A549 (cell line): ENCODE measurements around the gene SPSB2. TPM values are rescaled to one million over a fixed set of nuclear protein-coding genes. Genes with fewer than 3 reads are reported as not detected.

Experiments
- ATAC-seq, 2 experiments: fragments of 200-7000 bp in 1 of 2; fragments of >200 bp in 1 of 2; cut with Nextera tagmentation in 1 of 2; cut with Tn5 transposase in 1 of 2; 3 replicates each; pipeline versions ENCODE4 v1.8.0 to v1.9.1; 2018 to 2020; ENCODE audit warnings: mild to moderate bottlenecking in 1 of 2, moderate library complexity in 1 of 2
- CTCF ChIA-PET: fragments of 300-600 bp; sonication (Branson Sonifier 250); formaldehyde crosslinking; extraction: SDS; loops from one replicate; lab custom pipeline; 2021; ENCODE audit warnings: antibody characterized with exemption, inconsistent platforms; lab: Yijun Ruan, JAX
- POLR2A ChIA-PET: fragments of 350-600 bp; formaldehyde crosslinking; extraction: SDS; loops from one replicate; lab custom pipeline; 2021; ENCODE audit warnings: antibody characterized with exemption, inconsistent platforms; lab: Yijun Ruan, JAX
- DNase-seq, 2 experiments: peaks; one replicate each; pipeline versions ENCODE4 v3.0.0 to v3.0.0-alpha.2; 2011 to 2016; ENCODE audit warnings: low read depth in 1 of 2, low spot score in 1 of 2
- FAIRE-seq: peaks from 2 replicates; lab custom pipeline; 2011; peaks lifted over from hg19 to GRCh38; lab: Jason Lieb, UNC
- H3K27ac ChIP-seq, 2 experiments: fragments of >200 bp; sonication (Bioruptor Twin); formaldehyde crosslinking; 3 replicates each; pipeline ENCODE4 v1.5.1; 2016 to 2017
- H3K4me1 ChIP-seq: fragments of >200 bp; sonication (Bioruptor Twin); formaldehyde crosslinking; 3 replicates; pipeline ENCODE4 v1.6.1; 2016
- H3K4me2 ChIP-seq: fragments of >200 bp; sonication (Bioruptor Twin); formaldehyde crosslinking; 3 replicates; pipeline ENCODE4 v1.6.1; 2016
- H3K4me3 ChIP-seq: fragments of >200 bp; sonication (Bioruptor Twin); formaldehyde crosslinking; 3 replicates; pipeline ENCODE4 v1.5.1; 2016
- H3K9me3 ChIP-seq: fragments of >200 bp; sonication (Bioruptor Twin); formaldehyde crosslinking; 3 replicates; pipeline ENCODE4 v1.6.1; 2016
- CBX2 ChIP-seq: fragments of 200-600 bp; sonication (generic); IDR thresholded peaks from 2 replicates; pipeline ENCODE4 v1.6.1; 2016; ENCODE audit warnings: low read depth, mild to moderate bottlenecking, borderline replicate concordance
- CBX8 ChIP-seq: fragments of 200-600 bp; sonication (generic); IDR thresholded peaks from 2 replicates; pipeline ENCODE4 v1.6.1; 2016
- CTCF ChIP-seq: fragments of >200 bp; sonication (Bioruptor Twin); formaldehyde crosslinking; IDR thresholded peaks from 3 replicates; pipeline ENCODE4 v1.5.1; 2016
- EHF ChIP-seq: fragments of 250-450 bp; sonication (Bioruptor Pico); IDR thresholded peaks from 2 replicates; pipeline ENCODE4 v1.5.0; 2020; ENCODE audit warnings: mild to moderate bottlenecking
- EHMT2 ChIP-seq: fragments of 200-600 bp; sonication (generic); IDR thresholded peaks from 2 replicates; pipeline ENCODE4 v1.6.1; 2016; ENCODE audit warnings: antibody characterized with exemption, low read depth, mild to moderate bottlenecking, moderate library complexity
- ESRRA ChIP-seq: fragments of 150-350 bp; IDR thresholded peaks from 2 replicates; pipeline ENCODE4 v1.6.1; 2014; ENCODE audit warnings: mild to moderate bottlenecking, low read length, borderline replicate concordance
- FOSL2 ChIP-seq, 2 experiments: fragments of 450-650 bp in 1 of 2; fragments of >200 bp in 1 of 2; sonication (Bioruptor Twin) in 1 of 2; formaldehyde crosslinking; IDR thresholded peaks; 2 replicates each; pipeline versions ENCODE4 v1.5.0 to v1.6.1; 2016 to 2020; ENCODE audit warnings: mild to moderate bottlenecking in 1 of 2, moderate library complexity in 1 of 2
- GATA3 ChIP-seq: IDR thresholded peaks from 2 replicates; pipeline ENCODE4 v1.6.1; 2012; ENCODE audit warnings: borderline replicate concordance
- HDAC2 ChIP-seq: fragments of 200-600 bp; sonication (generic); IDR thresholded peaks from 2 replicates; pipeline ENCODE4 v1.6.1; 2016
- HEYL ChIP-seq: fragments of 250-450 bp; sonication (Bioruptor Pico); IDR thresholded peaks from 2 replicates; pipeline ENCODE4 v1.8.0; 2021; ENCODE audit warnings: mild to moderate bottlenecking, moderate library complexity
- HOXA7 ChIP-seq: fragments of 250-450 bp; sonication (Bioruptor Pico); IDR thresholded peaks from 2 replicates; pipeline ENCODE4 v1.5.0; 2020; ENCODE audit warnings: mild to moderate bottlenecking, moderate library complexity
- KDM1A ChIP-seq: fragments of 200-600 bp; sonication (generic); IDR thresholded peaks from 2 replicates; pipeline ENCODE4 v1.6.1; 2016; ENCODE audit warnings: low read depth, mild to moderate bottlenecking
- MYC ChIP-seq: IDR thresholded peaks from 2 replicates; pipeline ENCODE4 v1.6.1; 2012; ENCODE audit warnings: mild to moderate bottlenecking, inconsistent platforms, low read length, improper control_type of control experiment, borderline replicate concordance
- NPAS2 ChIP-seq: fragments of 250-450 bp; sonication (Bioruptor Pico); IDR thresholded peaks from 2 replicates; pipeline ENCODE4 v1.8.0; 2022; ENCODE audit warnings: mild to moderate bottlenecking, moderate library complexity, borderline replicate concordance
- NR3C1 ChIP-seq: fragments of >200 bp; sonication (Bioruptor Twin); formaldehyde crosslinking; IDR thresholded peaks from 3 replicates; pipeline ENCODE4 v1.6.1; 2017
- POLR2A ChIP-seq: IDR thresholded peaks from 2 replicates; pipeline ENCODE4 v1.6.1; 2012; ENCODE audit warnings: mild to moderate bottlenecking, low read length
- RARB ChIP-seq: fragments of 250-450 bp; sonication (Bioruptor Pico); IDR thresholded peaks from 2 replicates; pipeline ENCODE4 v1.8.0; 2021; ENCODE audit warnings: mild to moderate bottlenecking, moderate library complexity
- RNF2 ChIP-seq: fragments of 200-600 bp; sonication (generic); IDR thresholded peaks from 2 replicates; pipeline ENCODE4 v1.6.1; 2016; ENCODE audit warnings: low read depth, mild to moderate bottlenecking, antibody characterized with exemption, moderate library complexity, borderline replicate concordance
- USF2 ChIP-seq: fragments of 450-650 bp; IDR thresholded peaks from 2 replicates; pipeline ENCODE4 v1.6.1; 2014; ENCODE audit warnings: antibody characterized with exemption
- WGBS: methylation state at CpG from one replicate; pipeline ENCODE4 v1.1.6; 2017; ENCODE audit errors: missing lambda C conversion rate; 5-methylcytosine and 5-hydroxymethylcytosine counted together
- polyA plus RNA-seq, 4 experiments: library from polyadenylated mRNA; depleted of rRNA in 3 of 4; stranded (reverse); fragments of >200 nt; fragmentation: RNase III in 1 of 4; extraction: RNeasy Plus Mini Kit Qiagen cat#74134 plus additional on column Dnase treatment in 1 of 4; gene quantifications; 2 replicates in 3 of 4; 3 replicates in 1 of 4; pipeline ENCODE4 v1.2.3, GENCODE V29; 2011 to 2017
- TF ChIP-seq, protein P1 (sequence below): fragments of 250-450 bp; sonication (Bioruptor Pico); IDR thresholded peaks from 2 replicates; pipeline ENCODE4 v1.5.0; 2021; ENCODE audit warnings: mild to moderate bottlenecking, moderate library complexity, borderline replicate concordance
- TF ChIP-seq, protein P2 (sequence below): IDR thresholded peaks from 2 replicates; pipeline ENCODE4 v1.6.1; 2012; ENCODE audit warnings: low read depth, borderline replicate concordance
- TF ChIP-seq, protein P3 (sequence below): IDR thresholded peaks from 2 replicates; pipeline ENCODE4 v1.6.1; 2012
- TF ChIP-seq, protein P4 (sequence below): fragments of 250-450 bp; sonication (Bioruptor Pico); IDR thresholded peaks from 2 replicates; pipeline ENCODE4 v1.5.0; 2020; ENCODE audit warnings: low read depth, mild to moderate bottlenecking, moderate library complexity

SPSB2 gene
- polyA plus RNA-seq, 2 of the 4 experiments (the other 2 are of a cell fraction): 16.8 to 21.8 TPM

DNA sequence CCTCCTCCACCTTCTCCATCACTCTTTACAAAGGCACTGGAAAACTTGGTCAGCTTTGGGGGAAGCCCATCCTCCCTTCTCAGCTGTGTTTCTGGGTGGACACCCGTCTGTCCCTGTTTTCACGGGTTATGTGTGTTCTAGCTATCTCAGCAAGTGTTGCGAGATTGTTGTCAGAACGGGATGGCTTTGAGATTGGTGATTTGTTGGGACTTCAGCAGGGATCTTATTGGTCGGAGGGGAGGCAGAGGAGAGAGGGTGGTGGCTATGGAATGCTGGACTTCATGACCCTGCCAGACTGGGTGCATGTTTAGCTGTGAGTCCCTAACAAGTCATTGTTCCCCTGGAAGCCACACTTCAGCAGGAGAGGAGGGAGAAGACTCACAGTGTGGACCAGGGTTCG is 19.1 kb downstream of the SPSB2 start:
- Histone ChIP-seq H3K4me1 (peaks cover 23% of the 10 kb centered on the region), H3K9me3 (no peaks in the 10 kb centered on the region), H3K4me2 (peak overlapping the region; percentile 99), H3K27ac (peak overlapping the region; percentile 69 to 82; a peak in 2 of 6 replicates), H3K4me3 (no peak overlapping the region)
- no peak for DNase-seq
- 82% methylated on average over 6 of the region's 6 CpGs for WGBS
- ChIA-PET CTCF (interaction anchor here (1.0 to 10.1 kb wide), 7 partner anchors 9 to 87 kb away, joined by 3 to 117 read pairs (median 4); partner anchors contain the start of genes SPSB2 and TPI1), POLR2A (interaction anchor here (1.6 kb wide), 1 partner anchor 13 kb away, joined by 5 read pairs; the partner anchor contains the start of gene TPI1)
- no peak for FAIRE-seq
- ATAC-seq: no peak
- TF ChIP-seq KDM1A (no peak), HOXA7 (CRISPR knock-in tag) (no peak), GATA3 (no peak), MYC (no peak), CBX2 (no peak), NR3C1 (no peak), ESRRA (no peak), EHMT2 (no peak), RNF2 (no peak), NPAS2 (CRISPR knock-in tag) (no peak), POLR2A (no peak), USF2 (no peak)
- TF ChIP-seq, protein P1, sequence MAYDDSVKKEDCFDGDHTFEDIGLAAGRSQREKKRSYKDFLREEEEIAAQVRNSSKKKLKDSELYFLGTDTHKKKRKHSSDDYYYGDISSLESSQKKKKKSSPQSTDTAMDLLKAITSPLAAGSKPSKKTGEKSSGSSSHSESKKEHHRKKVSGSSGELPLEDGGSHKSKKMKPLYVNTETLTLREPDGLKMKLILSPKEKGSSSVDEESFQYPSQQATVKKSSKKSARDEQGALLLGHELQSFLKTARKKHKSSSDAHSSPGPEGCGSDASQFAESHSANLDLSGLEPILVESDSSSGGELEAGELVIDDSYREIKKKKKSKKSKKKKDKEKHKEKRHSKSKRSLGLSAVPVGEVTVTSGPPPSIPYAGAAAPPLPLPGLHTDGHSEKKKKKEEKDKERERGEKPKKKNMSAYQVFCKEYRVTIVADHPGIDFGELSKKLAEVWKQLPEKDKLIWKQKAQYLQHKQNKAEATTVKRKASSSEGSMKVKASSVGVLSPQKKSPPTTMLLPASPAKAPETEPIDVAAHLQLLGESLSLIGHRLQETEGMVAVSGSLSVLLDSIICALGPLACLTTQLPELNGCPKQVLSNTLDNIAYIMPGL (CRISPR knock-in tag): no peak
- TF ChIP-seq, protein P2, sequence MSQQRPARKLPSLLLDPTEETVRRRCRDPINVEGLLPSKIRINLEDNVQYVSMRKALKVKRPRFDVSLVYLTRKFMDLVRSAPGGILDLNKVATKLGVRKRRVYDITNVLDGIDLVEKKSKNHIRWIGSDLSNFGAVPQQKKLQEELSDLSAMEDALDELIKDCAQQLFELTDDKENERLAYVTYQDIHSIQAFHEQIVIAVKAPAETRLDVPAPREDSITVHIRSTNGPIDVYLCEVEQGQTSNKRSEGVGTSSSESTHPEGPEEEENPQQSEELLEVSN: no peak
- TF ChIP-seq, all 56 proteins: peak for 0

GRCh38 chr12:6853626-6854025 is 19.5 kb downstream of the SPSB2 start:
- no peak for FAIRE-seq
- POLR2A ChIA-PET: interaction anchor here (3.1 kb wide), 1 partner anchor 15 kb away, joined by 74 read pairs; the partner anchor contains the start of gene TPI1
- peak overlapping the region; percentile 99 for H3K4me2 ChIP-seq

More at GRCh38 chr12:6853626-6854025, 19.5 kb downstream of the SPSB2 start:
- ATAC-seq: no peak
- peak overlapping the region; percentile 69 to 82; a peak in 4 of 6 replicates for H3K27ac ChIP-seq
- DNase-seq: no peak
- H3K4me3 ChIP-seq: peak overlapping the region; percentile 50; the same call in 2 of the 3 replicates
- CTCF ChIA-PET: interaction anchor here (0.6 to 10.1 kb wide), 11 partner anchors 10 to 162 kb away, joined by 3 to 117 read pairs (median 4); partner anchors contain the start of genes MLF2, SPSB2 and TPI1
- 42% methylated on average over 1 of the region's 1 CpG for WGBS
- no peak for TF ChIP-seq FOSL2 (IDR thresholded peaks at IDR 0.05)
- TF ChIP-seq FOSL2 (CRISPR knock-in tag; IDR thresholded peaks at IDR 0.05): no peak
- no peak for TF ChIP-seq CBX8
- TF ChIP-seq CBX2: no peak
- TF ChIP-seq CTCF: no peak
- TF ChIP-seq RARB (CRISPR knock-in tag): no peak
- TF ChIP-seq HEYL (CRISPR knock-in tag): no peak
- no peak for TF ChIP-seq POLR2A
- no peak for TF ChIP-seq HDAC2
- no peak for TF ChIP-seq KDM1A
- TF ChIP-seq, protein P3, sequence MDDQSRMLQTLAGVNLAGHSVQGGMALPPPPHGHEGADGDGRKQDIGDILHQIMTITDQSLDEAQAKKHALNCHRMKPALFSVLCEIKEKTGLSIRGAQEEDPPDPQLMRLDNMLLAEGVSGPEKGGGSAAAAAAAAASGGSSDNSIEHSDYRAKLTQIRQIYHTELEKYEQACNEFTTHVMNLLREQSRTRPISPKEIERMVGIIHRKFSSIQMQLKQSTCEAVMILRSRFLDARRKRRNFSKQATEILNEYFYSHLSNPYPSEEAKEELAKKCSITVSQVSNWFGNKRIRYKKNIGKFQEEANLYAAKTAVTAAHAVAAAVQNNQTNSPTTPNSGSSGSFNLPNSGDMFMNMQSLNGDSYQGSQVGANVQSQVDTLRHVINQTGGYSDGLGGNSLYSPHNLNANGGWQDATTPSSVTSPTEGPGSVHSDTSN: no peak
- TF ChIP-seq GATA3: no peak
- no peak for TF ChIP-seq ESRRA
- TF ChIP-seq EHF (CRISPR knock-in tag): no peak
- TF ChIP-seq, protein P4, sequence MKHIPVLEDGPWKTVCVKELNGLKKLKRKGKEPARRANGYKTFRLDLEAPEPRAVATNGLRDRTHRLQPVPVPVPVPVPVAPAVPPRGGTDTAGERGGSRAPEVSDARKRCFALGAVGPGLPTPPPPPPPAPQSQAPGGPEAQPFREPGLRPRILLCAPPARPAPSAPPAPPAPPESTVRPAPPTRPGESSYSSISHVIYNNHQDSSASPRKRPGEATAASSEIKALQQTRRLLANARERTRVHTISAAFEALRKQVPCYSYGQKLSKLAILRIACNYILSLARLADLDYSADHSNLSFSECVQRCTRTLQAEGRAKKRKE (CRISPR knock-in tag): no peak
- no peaks in the 10 kb centered on the region for H3K9me3 ChIP-seq
- peaks cover 23% of the 10 kb centered on the region for H3K4me1 ChIP-seq
